GM19043 (cell line): Measurements from ENCODE around the gene CACNA2D3.
"Not testable (repeated sequence)": the region's sequence is repeated elsewhere in the genome, so short reads cannot be mapped to it uniquely, and the experiment has no call there.

ENCODE experiments used
- ATAC-seq: cut with Tn5 transposase; IDR thresholded peaks from one replicate; pipeline ENCODE4 v1.9.1; 2021; ENCODE audit warnings: low read depth; ENCODE audit not compliant: unreplicated experiment

CACNA2D3 gene

DNA sequence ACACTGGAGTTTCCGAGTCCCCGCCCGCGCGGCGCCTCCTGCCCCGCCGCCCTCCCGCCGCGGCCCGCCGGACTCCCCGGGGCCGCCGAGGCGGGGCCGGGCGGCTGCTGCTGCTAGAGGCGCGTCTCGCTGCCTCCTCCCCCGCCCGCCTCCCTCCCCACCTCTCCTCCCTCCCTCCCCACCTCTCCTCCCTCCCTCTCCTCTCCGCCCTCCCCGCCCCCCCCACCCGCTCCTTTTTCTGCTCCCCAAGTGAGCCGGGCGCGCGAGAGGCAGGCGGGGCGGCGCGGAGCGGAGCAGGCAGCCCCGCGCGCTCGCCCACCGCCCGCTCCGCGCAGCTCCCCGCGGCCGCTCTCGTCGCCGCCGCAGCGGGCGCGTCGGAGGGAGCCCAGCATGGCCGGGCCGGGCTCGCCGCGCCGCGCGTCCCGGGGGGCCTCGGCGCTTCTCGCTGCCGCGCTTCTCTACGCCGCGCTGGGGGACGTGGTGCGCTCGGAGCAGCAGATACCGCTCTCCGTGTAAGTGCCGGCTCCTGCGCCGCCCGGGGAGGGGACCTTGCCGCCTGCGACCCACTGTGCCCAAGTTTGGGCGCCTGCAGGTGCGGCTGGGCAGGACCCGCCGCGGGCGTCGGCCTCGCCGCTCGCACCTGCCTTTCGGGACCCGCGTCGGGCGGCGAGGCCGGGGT lies at the start of gene CACNA2D3:
Gene CACNA2D3 (plus strand): TSS at position 229 of the 679 bp plus-strand sequence.
- ATAC-seq: no peak

- ATAC-seq: no peak
These were observed 49.0 kb upstream of the CACNA2D3 start for GRCh38 chr3:54073386-54073785.

DNA sequence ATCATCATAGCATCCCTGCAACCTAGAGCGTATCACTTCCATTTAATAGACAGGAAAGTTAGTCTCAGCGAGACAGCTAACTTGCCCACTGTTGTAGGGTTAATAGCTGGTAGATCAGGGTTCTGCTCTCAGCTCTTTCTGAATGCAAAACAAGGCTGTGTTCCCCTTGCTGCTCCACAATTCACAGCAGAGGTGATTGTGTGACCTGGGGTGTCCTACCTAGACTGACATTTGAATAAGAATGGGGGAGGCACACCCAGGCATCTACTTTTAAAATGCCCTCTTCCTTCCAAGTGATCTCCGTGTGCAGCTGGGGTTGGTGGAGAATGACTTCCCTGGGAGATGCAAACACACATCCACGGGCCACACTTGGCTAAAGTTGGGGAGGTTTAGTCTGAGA lies 43.0 kb upstream of the CACNA2D3 start:
- ATAC-seq: no peak

- no peak for ATAC-seq
These were observed 42.5 kb upstream of the CACNA2D3 start for GRCh38 chr3:54079730-54080325.

DNA sequence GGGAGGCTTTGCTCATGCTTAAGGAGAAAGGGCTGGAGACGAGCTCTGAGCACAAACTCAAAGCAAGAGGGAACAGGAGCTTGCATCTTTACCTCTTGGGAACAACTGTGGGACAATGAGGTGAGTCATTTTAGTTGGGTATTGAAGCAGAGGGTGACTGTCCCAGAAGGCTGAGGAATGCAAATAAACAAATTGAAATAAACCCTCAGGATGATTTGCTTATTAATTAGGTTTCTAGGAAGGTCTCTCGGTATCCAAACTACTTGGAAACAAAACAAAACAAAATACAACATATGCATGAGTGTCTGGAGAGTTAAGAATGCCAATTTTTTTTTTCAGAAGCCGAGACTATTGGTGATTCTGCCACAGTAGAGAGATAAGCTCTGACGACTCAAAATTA lies 38.4 kb upstream of the CACNA2D3 start:
- no peak for ATAC-seq

DNA sequence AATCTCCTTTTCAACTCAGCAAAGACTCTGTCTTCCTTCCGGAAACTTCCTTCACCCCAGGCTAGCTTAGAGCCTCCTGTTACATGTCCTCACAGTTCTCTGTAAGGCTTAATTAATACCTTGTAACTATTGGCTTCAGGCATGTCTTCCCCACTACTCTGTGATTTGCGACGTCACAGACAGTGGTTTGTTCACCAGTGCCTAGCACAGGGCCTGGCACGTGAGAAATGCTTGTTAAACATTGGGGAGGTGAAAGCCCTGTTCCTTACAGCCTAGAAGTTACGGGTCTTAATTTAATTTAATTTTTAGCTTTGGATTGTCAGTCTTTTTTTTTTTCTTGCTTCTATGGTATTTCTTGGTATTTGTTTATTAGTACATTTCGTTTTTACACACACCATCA lies 36.4 kb upstream of the CACNA2D3 start:
- no peak for ATAC-seq

GRCh38 chr3:54086652-54087405 lies 35.5 kb upstream of the CACNA2D3 start:
- ATAC-seq: no peak

GRCh38 chr3:54087581-54088410 lies 34.6 kb upstream of the CACNA2D3 start:
- no peak for ATAC-seq

DNA sequence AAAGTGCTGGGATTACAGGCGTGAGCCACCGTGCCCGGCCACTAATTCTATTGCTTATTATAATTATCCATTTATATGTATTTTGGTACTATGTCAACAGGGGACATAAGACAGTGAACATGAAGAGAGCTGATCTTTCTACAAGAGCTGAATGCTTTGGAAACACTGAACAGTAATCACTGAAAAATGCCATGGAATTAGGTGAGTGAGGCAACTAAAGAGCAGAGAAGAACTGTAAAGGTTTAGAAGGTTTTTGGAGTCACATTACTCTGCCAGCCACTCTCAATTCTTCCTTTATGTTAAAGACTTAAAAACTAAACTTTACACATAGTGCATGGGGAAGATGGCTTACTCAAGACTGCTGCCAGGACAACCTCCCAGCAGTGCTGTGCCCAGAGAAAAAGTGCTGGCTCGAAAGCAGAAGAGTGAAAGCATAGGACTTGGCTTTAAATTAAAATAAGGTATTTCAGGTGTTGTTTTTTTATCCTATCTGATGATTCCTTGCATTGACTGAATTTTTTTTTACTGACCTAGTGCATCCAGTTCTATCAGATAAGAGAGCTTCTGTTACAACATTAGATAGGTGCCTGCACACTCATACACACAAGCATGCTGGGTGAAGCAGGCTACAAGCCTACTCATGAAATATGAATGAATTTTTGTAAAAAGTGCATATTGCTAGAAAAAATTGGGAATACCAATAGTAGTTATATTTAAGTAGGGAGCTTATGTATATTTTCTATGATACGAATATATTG lies 28.7 kb upstream of the CACNA2D3 start:
- ATAC-seq: no peak

- ATAC-seq: no peak
These were observed 27.4 kb upstream of the CACNA2D3 start for GRCh38 chr3:54094926-54095325.

- ATAC-seq: no peak
These were observed 23.0 kb upstream of the CACNA2D3 start for GRCh38 chr3:54099381-54099780.

DNA sequence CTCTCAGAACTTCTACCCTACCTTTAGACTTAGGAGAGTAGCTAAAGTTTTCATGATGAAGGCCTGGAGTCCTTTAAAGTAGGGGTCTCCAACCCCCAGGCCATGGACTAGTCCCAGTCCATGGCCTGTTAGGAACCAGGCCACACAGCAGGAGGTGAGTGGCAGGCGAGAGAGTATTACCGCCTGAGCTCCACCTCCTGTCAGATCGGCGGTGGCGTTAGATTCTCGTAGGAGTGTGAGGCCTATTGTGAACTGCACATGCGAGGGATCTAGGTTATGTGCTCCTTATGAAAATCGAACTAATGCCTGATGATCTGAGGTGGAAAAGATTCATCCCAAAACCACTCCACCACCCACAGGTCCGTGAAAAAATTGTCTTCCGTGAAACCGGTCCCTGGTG lies 18.3 kb upstream of the CACNA2D3 start:
- no peak for ATAC-seq

- not testable (repeated sequence) for ATAC-seq
These were observed 6.2 kb upstream of the CACNA2D3 start for GRCh38 chr3:54116129-54116528.

DNA sequence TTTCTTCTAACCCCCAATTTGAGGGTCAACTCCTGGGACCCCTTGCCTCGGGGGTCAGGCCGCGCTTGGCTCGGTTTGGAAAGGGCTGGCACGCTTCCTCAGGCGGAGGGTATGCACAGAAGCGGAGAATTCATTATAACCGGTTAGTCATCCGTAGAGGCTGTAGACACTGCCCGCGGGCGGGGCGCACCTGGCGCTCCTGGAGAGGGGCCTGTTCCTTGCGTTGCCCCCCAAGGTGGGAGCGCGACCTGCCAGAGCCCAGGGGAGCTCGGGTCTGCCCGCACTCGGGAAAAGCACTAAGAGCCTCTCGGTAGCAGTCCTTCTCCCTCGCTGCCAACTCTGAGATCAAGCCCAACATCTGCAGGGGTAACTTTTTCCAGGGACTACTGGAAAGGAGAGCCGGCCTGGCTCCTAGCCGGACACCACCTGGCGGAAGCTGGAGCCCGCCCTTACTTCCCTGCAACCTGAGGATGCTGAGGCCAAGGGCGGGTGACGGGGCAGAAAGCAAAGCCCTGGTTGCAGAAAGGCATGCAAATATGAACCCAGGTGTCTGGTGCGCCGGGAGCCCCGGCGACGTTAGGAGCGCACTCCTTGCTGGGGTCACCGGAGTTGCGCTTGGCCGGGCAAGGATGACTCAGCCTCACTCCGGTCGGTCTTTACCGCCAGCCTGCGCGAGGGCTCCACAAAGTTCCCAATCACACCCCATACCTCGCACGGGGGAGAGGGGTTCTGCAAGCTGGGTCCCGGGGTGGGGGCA lies 1.5 kb upstream of the CACNA2D3 start:
- ATAC-seq: peak; percentile 79

- peak; percentile 15 for ATAC-seq
These were observed 683 bp upstream of the CACNA2D3 start for GRCh38 chr3:54121414-54122323.

- no peak for ATAC-seq
These were observed 837 bp downstream of the CACNA2D3 start for GRCh38 chr3:54123003-54123775.

DNA sequence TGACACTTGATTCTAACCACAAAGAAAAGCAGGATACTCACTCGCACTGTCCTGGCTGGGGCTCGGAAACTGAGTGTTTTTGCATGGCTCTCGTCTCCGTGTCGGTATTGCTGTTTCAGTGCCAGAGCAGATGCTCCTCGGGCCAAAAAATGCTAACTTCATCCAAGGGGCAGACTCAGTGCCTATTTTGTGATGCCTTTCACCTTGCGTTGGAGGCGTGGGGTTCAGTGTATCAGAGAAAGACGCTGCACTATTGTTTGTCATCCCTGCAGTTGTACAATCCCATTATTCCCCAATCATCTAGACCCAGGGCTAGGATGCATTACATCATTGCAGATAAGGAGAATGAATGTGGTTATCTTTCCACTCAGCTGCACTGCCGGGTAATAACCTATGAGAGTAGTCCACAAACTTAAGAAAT lies 1.4 kb downstream of the CACNA2D3 start:
- ATAC-seq: no peak

DNA sequence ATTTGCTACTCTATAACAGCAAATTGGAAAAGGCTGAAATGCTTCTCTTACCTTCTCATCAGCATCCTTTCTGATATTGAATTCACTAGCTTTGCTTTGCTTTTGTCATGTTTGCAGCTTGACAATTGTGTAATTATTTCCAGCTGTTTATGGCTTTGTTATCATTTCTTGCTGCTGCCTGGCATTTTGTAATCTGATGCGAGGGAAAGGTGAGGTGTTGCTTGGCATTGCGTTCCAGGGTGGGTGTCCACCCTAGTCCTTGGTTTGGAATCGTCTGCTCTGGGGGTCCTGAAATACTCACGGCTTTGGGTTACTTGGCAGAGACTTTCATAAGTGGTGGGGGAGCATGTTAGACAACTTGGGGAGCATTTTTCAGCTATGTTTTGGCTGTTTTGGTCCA lies 2.9 kb downstream of the CACNA2D3 start:
- ATAC-seq: no peak
